OCI-LY3 (cell line): Measurements from ENCODE around the gene ATP8B1.

Source experiments
- CTCF ChIP-seq: fragments of 200-600, 300-600 bp; sonication (generic); IDR thresholded peaks from 2 replicates; pipeline ENCODE4 v1.5.1; 2014; ENCODE audit warnings: antibody characterized with exemption, low read length, low read depth
- EZH2phosphoT487 ChIP-seq: fragments of 200-600 bp; shearing (Covaris generic); IDR thresholded peaks from 2 replicates; pipeline ENCODE4 v1.6.1; 2018; ENCODE audit warnings: antibody characterized with exemption, mixed run types, low read depth

GRCh38 chr18:57806978-57807285 lies 3.8 kb upstream of the ATP8B1 start:
- no peak for TF ChIP-seq CTCF
- TF ChIP-seq EZH2phosphoT487, result no peak
